ENCODE results near the gene SLC38A10. TPM values are rescaled to one million over a fixed set of nuclear protein-coding genes. Genes with fewer than 3 reads are reported as not detected.

Gene SLC38A10
- total and polyA plus RNA-seq, 4 experiments from 2014 or later = 49.0 to 113 (median 90.7) TPM

- Mint-ChIP-seq H3K27me3 (no peaks in the 10 kb centered on the region), H3K9me3 (no peaks in the 10 kb centered on the region), H3K4me3 (no peak overlapping the region), H3K27ac (no peak overlapping the region), H3K4me1 (peaks cover 0 to 18% (median 12%) of the 10 kb centered on the region in 4 donors), H3K36me3 (peaks cover 3 to 6% of the 10 kb centered on the region in 2 donors)
- DNase-seq = no peak
- POLR2A ChIA-PET (ENCODE audit: partially characterized antibody) = no interaction called here
- Histone ChIP-seq H3K9me3 (ENCODE audit: control insufficient read depth in 1 of 2, low read length in 2 of 2) (no peaks in the 10 kb centered on the region), H3K4me3 (ENCODE audit: low read length in 2 of 2) (no peak overlapping the region), H3K4me1 (ENCODE audit: insufficient read depth, low read length) (peaks cover 18% of the 10 kb centered on the region), H3K27ac (ENCODE audit: low read depth, low read length) (no peak overlapping the region), H3K27me3 (ENCODE audit: insufficient read depth, low read length) (no peaks in the 10 kb centered on the region), H3K36me3 (ENCODE audit: insufficient read depth, low read length) (no peaks in the 10 kb centered on the region)
- intact Hi-C loops (cut with micrococcal nuclease) = no loop called here
- CTCF ChIA-PET (ENCODE audit: partially characterized antibody) = interaction anchor here (1.1 kb wide), 1 partner anchor 11 kb away, joined by 3 read pairs; no protein-coding TSS in a partner anchor
Observed at GRCh38 chr17:81218991-81219390, 76.1 kb downstream of the SLC38A10 start.

GRCh38 chr17:81218459-81218858 lies 76.6 kb downstream of the SLC38A10 start:
- CTCF ChIA-PET (ENCODE audit: partially characterized antibody) = interaction anchor here (1.1 kb wide), 1 partner anchor 12 kb away, joined by 3 read pairs; no protein-coding TSS in a partner anchor
- DNase-seq = no peak
- intact Hi-C loops (cut with micrococcal nuclease) = no loop called here

GRCh38 chr17:81217491-81217890 lies 77.6 kb downstream of the SLC38A10 start:
- intact Hi-C loops (cut with micrococcal nuclease) = no loop called here
- H3K27me3 ChIP-seq (ENCODE audit: insufficient read depth, low read length) = no peaks in the 10 kb centered on the region
- no peaks in the 10 kb centered on the region for H3K9me3 ChIP-seq (ENCODE audit: control insufficient read depth in 1 of 2, low read length in 2 of 2)
- Mint-ChIP-seq H3K4me3 (no peak overlapping the region), H3K4me1 (peaks cover 0 to 10% (median 4%) of the 10 kb centered on the region in 4 donors), H3K27me3 (no peaks in the 10 kb centered on the region), H3K36me3 (peaks cover 3 to 6% of the 10 kb centered on the region in 2 donors), H3K27ac (peak overlapping the region in 1 of 7 donors; percentile 32), H3K9me3 (no peaks in the 10 kb centered on the region)
- peaks cover 10% of the 10 kb centered on the region for H3K4me1 ChIP-seq (ENCODE audit: insufficient read depth, low read length)
- CTCF ChIA-PET (ENCODE audit: partially characterized antibody) = no interaction called here
- POLR2A ChIA-PET (ENCODE audit: partially characterized antibody) = no interaction called here
- no peak overlapping the region for H3K27ac ChIP-seq (ENCODE audit: low read depth, low read length)
- H3K36me3 ChIP-seq (ENCODE audit: insufficient read depth, low read length) = no peaks in the 10 kb centered on the region
- DNase-seq = peak in 1 of 5 donors; percentile 24
- H3K4me3 ChIP-seq (ENCODE audit: low read length in 2 of 2) = no peak overlapping the region

More at GRCh38 chr17:81218459-81218858, 76.6 kb downstream of the SLC38A10 start:
- H3K36me3 ChIP-seq (ENCODE audit: insufficient read depth, low read length) = no peaks in the 10 kb centered on the region
- no peaks in the 10 kb centered on the region for H3K9me3 Mint-ChIP-seq
- no peak overlapping the region for H3K4me3 Mint-ChIP-seq
- no peak overlapping the region for H3K4me3 ChIP-seq (ENCODE audit: low read length in 2 of 2)
- peaks cover 13% of the 10 kb centered on the region for H3K4me1 ChIP-seq (ENCODE audit: insufficient read depth, low read length)
- H3K27me3 ChIP-seq (ENCODE audit: insufficient read depth, low read length) = no peaks in the 10 kb centered on the region
- no peak overlapping the region for H3K27ac Mint-ChIP-seq
- H3K36me3 Mint-ChIP-seq = peaks cover 3 to 6% of the 10 kb centered on the region in 2 donors
- no peak overlapping the region for H3K27ac ChIP-seq (ENCODE audit: low read depth, low read length)
- POLR2A ChIA-PET (ENCODE audit: partially characterized antibody) = no interaction called here
- peaks cover 0 to 13% (median 8%) of the 10 kb centered on the region in 4 donors for H3K4me1 Mint-ChIP-seq
- no peaks in the 10 kb centered on the region for H3K9me3 ChIP-seq (ENCODE audit: control insufficient read depth in 1 of 2, low read length in 2 of 2)
- no peaks in the 10 kb centered on the region for H3K27me3 Mint-ChIP-seq

- H3K36me3 Mint-ChIP-seq = peaks cover 2 to 6% of the 10 kb centered on the region in 2 donors
- no peak overlapping the region for H3K4me3 Mint-ChIP-seq
- H3K27ac Mint-ChIP-seq = no peak overlapping the region
- no peaks in the 10 kb centered on the region for H3K9me3 Mint-ChIP-seq
- Histone ChIP-seq H3K9me3 (ENCODE audit: control insufficient read depth in 1 of 2, low read length in 2 of 2) (no peaks in the 10 kb centered on the region), H3K4me3 (ENCODE audit: low read length in 2 of 2) (no peak overlapping the region), H3K27ac (ENCODE audit: low read depth, low read length) (no peak overlapping the region), H3K4me1 (ENCODE audit: insufficient read depth, low read length) (no peaks in the 10 kb centered on the region), H3K27me3 (ENCODE audit: insufficient read depth, low read length) (no peaks in the 10 kb centered on the region), H3K36me3 (ENCODE audit: insufficient read depth, low read length) (no peaks in the 10 kb centered on the region)
- DNase-seq = no peak
- H3K4me1 Mint-ChIP-seq = peaks cover 0 to 2% (median 0%) of the 10 kb centered on the region in 4 donors
- intact Hi-C loops (cut with micrococcal nuclease) = no loop called here
- ChIA-PET POLR2A (ENCODE audit: partially characterized antibody) (no interaction called here), CTCF (ENCODE audit: partially characterized antibody) (no interaction called here)
- no peaks in the 10 kb centered on the region for H3K27me3 Mint-ChIP-seq
Observed at GRCh38 chr17:81213978-81214377, 81.1 kb downstream of the SLC38A10 start.

- H3K36me3 Mint-ChIP-seq = peaks cover 2 to 6% of the 10 kb centered on the region in 2 donors
- Histone ChIP-seq H3K36me3 (ENCODE audit: insufficient read depth, low read length) (no peaks in the 10 kb centered on the region), H3K4me1 (ENCODE audit: insufficient read depth, low read length) (no peaks in the 10 kb centered on the region), H3K27me3 (ENCODE audit: insufficient read depth, low read length) (no peaks in the 10 kb centered on the region), H3K9me3 (ENCODE audit: control insufficient read depth in 1 of 2, low read length in 2 of 2) (no peaks in the 10 kb centered on the region), H3K4me3 (ENCODE audit: low read length in 2 of 2) (no peak overlapping the region), H3K27ac (ENCODE audit: low read depth, low read length) (no peak overlapping the region)
- no peaks in the 10 kb centered on the region for H3K27me3 Mint-ChIP-seq
- CTCF ChIA-PET (ENCODE audit: partially characterized antibody) = no interaction called here
- peaks cover 0 to 2% (median 0%) of the 10 kb centered on the region in 4 donors for H3K4me1 Mint-ChIP-seq
- H3K27ac Mint-ChIP-seq = no peak overlapping the region
- POLR2A ChIA-PET (ENCODE audit: partially characterized antibody) = interaction anchor here (1.6 kb wide), 1 partner anchor 9 kb away, joined by 3 read pairs; no protein-coding TSS in a partner anchor
- H3K9me3 Mint-ChIP-seq = no peaks in the 10 kb centered on the region
- no peak overlapping the region for H3K4me3 Mint-ChIP-seq
- DNase-seq = no peak
- intact Hi-C loops (cut with micrococcal nuclease) = no loop called here
Observed at GRCh38 chr17:81212365-81212764, 82.7 kb downstream of the SLC38A10 start.

- H3K36me3 Mint-ChIP-seq = peaks cover 0 to 2% of the 10 kb centered on the region in 2 donors
- Histone ChIP-seq H3K9me3 (ENCODE audit: control insufficient read depth in 1 of 2, low read length in 2 of 2) (no peaks in the 10 kb centered on the region), H3K4me1 (ENCODE audit: insufficient read depth, low read length) (no peaks in the 10 kb centered on the region), H3K4me3 (ENCODE audit: low read length in 2 of 2) (no peak overlapping the region), H3K27me3 (ENCODE audit: insufficient read depth, low read length) (no peaks in the 10 kb centered on the region), H3K27ac (ENCODE audit: low read depth, low read length) (no peak overlapping the region), H3K36me3 (ENCODE audit: insufficient read depth, low read length) (no peaks in the 10 kb centered on the region)
- CTCF ChIA-PET (ENCODE audit: partially characterized antibody) = no interaction called here
- H3K9me3 Mint-ChIP-seq = no peaks in the 10 kb centered on the region
- no peak overlapping the region for H3K27ac Mint-ChIP-seq
- H3K4me1 Mint-ChIP-seq = peaks cover 0 to 2% (median 0%) of the 10 kb centered on the region in 4 donors
- no peak for DNase-seq
- POLR2A ChIA-PET (ENCODE audit: partially characterized antibody) = interaction anchor here (1.6 kb wide), 1 partner anchor 10 kb away, joined by 3 read pairs; no protein-coding TSS in a partner anchor
- H3K27me3 Mint-ChIP-seq = no peaks in the 10 kb centered on the region
- no peak overlapping the region for H3K4me3 Mint-ChIP-seq
- intact Hi-C loops (cut with micrococcal nuclease) = no loop called here
Observed at GRCh38 chr17:81210868-81211267, 84.2 kb downstream of the SLC38A10 start.

- Mint-ChIP-seq H3K36me3 (no peaks in the 10 kb centered on the region), H3K27me3 (no peaks in the 10 kb centered on the region), H3K4me3 (no peak overlapping the region), H3K4me1 (peaks cover 0 to 2% (median 0%) of the 10 kb centered on the region in 4 donors), H3K27ac (no peak overlapping the region), H3K9me3 (no peaks in the 10 kb centered on the region)
- H3K27me3 ChIP-seq (ENCODE audit: insufficient read depth, low read length) = no peaks in the 10 kb centered on the region
- no peak overlapping the region for H3K4me3 ChIP-seq (ENCODE audit: low read length in 2 of 2)
- intact Hi-C loops (cut with micrococcal nuclease) = no loop called here
- H3K9me3 ChIP-seq (ENCODE audit: control insufficient read depth in 1 of 2, low read length in 2 of 2) = no peaks in the 10 kb centered on the region
- H3K36me3 ChIP-seq (ENCODE audit: insufficient read depth, low read length) = no peaks in the 10 kb centered on the region
- ChIA-PET CTCF (ENCODE audit: partially characterized antibody) (no interaction called here), POLR2A (ENCODE audit: partially characterized antibody) (interaction anchor here (1.6 kb wide), 1 partner anchor 11 kb away, joined by 3 read pairs; no protein-coding TSS in a partner anchor)
- no peak overlapping the region for H3K27ac ChIP-seq (ENCODE audit: low read depth, low read length)
- no peak for DNase-seq
- H3K4me1 ChIP-seq (ENCODE audit: insufficient read depth, low read length) = no peaks in the 10 kb centered on the region
Observed at GRCh38 chr17:81210466-81210865, 84.6 kb downstream of the SLC38A10 start.
